CD14-positive monocyte (primary cell): Measurements from ENCODE around the gene CYP27C1. TPM values are rescaled to one million over a fixed set of nuclear protein-coding genes. Genes with fewer than 3 reads are reported as not detected.
A peak's percentile ranks its signal among the peaks of the same experiment; 100 is the strongest.

Source experiments
- DNase-seq, 3 donors: peaks; one replicate each; pipeline ENCODE4 v3.0.0-alpha.2; 2011 to 2022
- H2AFZ ChIP-seq: 2 replicates; pipeline ENCODE4 v1.6.0; 2012; ENCODE audit warnings: mild to moderate bottlenecking, low read depth, low read length, inconsistent platforms; ENCODE audit not compliant: insufficient read depth, poor library complexity, severe bottlenecking
- H3K27ac ChIP-seq, 2 donors: 1 replicate in 1 of 2; 2 replicates in 1 of 2; pipeline ENCODE4 v1.5.1; 2012 to 2013; ENCODE audit warnings: low read length in 2 of 2, control low read depth in 1 of 2, inconsistent platforms in 1 of 2, low read depth in 1 of 2, mild to moderate bottlenecking in 1 of 2
- H3K27me3 ChIP-seq, 2 donors: one replicate each; pipeline versions ENCODE4 v1.6.0 to v1.6.1; 2011 to 2013; ENCODE audit warnings: low read length in 2 of 2; ENCODE audit not compliant: control insufficient read depth in 2 of 2, insufficient read depth in 2 of 2
- H3K36me3 ChIP-seq, 2 donors: replicated peaks in 1 of 2; 1 replicate in 1 of 2; 2 replicates in 1 of 2; pipeline versions ENCODE4 v1.5.1 to v1.6.1; 2012 to 2013; ENCODE audit warnings: low read length in 2 of 2, control low read depth in 1 of 2, inconsistent platforms in 1 of 2, mild to moderate bottlenecking in 1 of 2; ENCODE audit not compliant: insufficient read depth in 2 of 2, control insufficient read depth in 1 of 2
- H3K4me1 ChIP-seq, 2 donors: 1 replicate in 1 of 2; 2 replicates in 1 of 2; pipeline versions ENCODE4 v1.5.1 to v1.6.1; 2012 to 2013; ENCODE audit warnings: low read length in 2 of 2, control low read depth in 1 of 2, inconsistent platforms in 1 of 2, mild to moderate bottlenecking in 1 of 2, moderate library complexity in 1 of 2; ENCODE audit not compliant: insufficient read depth in 2 of 2, control insufficient read depth in 1 of 2
- H3K4me2 ChIP-seq: replicated peaks from 2 replicates; pipeline ENCODE3; 2012; ENCODE audit warnings: low read length, moderate library complexity, mild to moderate bottlenecking; ENCODE audit not compliant: poor library complexity, severe bottlenecking; ENCODE audit errors: extremely low read depth
- H3K4me3 ChIP-seq, 3 experiments: fragments of 200-600 bp in 1 of 3; sonication (generic) in 1 of 3; replicated peaks in 1 of 3; 1 replicate in 2 of 3; 2 replicates in 1 of 3; pipeline ENCODE4 v1.5.1; 2011 to 2013; ENCODE audit warnings: low read length in 3 of 3, mild to moderate bottlenecking in 3 of 3, control low read depth in 2 of 3, low read depth in 2 of 3, inconsistent platforms in 1 of 3, moderate library complexity in 1 of 3
- H3K79me2 ChIP-seq: 2 replicates; pipeline ENCODE4 v1.6.0; 2012; ENCODE audit warnings: mild to moderate bottlenecking, control low read depth, inconsistent platforms, low read length, moderate library complexity; ENCODE audit not compliant: insufficient read depth
- H3K9ac ChIP-seq: 2 replicates; pipeline ENCODE4 v1.6.0; 2017; ENCODE audit warnings: low read length, mild to moderate bottlenecking; ENCODE audit not compliant: insufficient read depth, poor library complexity, severe bottlenecking
- H3K9me3 ChIP-seq, 2 donors: replicated peaks in 1 of 2; 1 replicate in 1 of 2; 2 replicates in 1 of 2; pipeline versions ENCODE4 v1.5.1 to v1.6.1; 2012 to 2013; ENCODE audit warnings: low read length in 2 of 2, control low read depth in 1 of 2; ENCODE audit not compliant: control insufficient read depth in 1 of 2, insufficient read depth in 1 of 2
- H4K20me1 ChIP-seq: 2 replicates; pipeline ENCODE4 v1.6.0; 2012; ENCODE audit warnings: mild to moderate bottlenecking, low read length, control low read depth, moderate library complexity; ENCODE audit not compliant: insufficient read depth
- H3K27ac Mint-ChIP-seq, 7 donors: one replicate each; pipeline ENCODE4 v1.8.0; 2020; ENCODE audit warnings: mild to moderate bottlenecking in 7 of 7, mixed read lengths in 7 of 7, moderate library complexity in 6 of 7, inconsistent platforms in 2 of 7
- H3K27me3 Mint-ChIP-seq, 3 donors: one replicate each; pipeline ENCODE4 v1.8.0; 2021 to 2022; ENCODE audit warnings: low read depth in 3 of 3, mild to moderate bottlenecking in 3 of 3, mixed read lengths in 3 of 3, moderate library complexity in 3 of 3, inconsistent platforms in 1 of 3
- H3K36me3 Mint-ChIP-seq, 2 donors: one replicate each; pipeline ENCODE4 v1.8.0; 2020; ENCODE audit warnings: mixed read lengths in 2 of 2, inconsistent platforms in 1 of 2, mild to moderate bottlenecking in 1 of 2
- H3K4me1 Mint-ChIP-seq: one replicate; pipeline ENCODE4 v1.8.0; 2020; ENCODE audit warnings: mild to moderate bottlenecking, mixed read lengths
- H3K4me3 Mint-ChIP-seq, 2 donors: one replicate each; pipeline ENCODE4 v1.8.0; 2020; ENCODE audit warnings: mild to moderate bottlenecking in 2 of 2, mixed read lengths in 2 of 2, moderate library complexity in 1 of 2
- H3K9me3 Mint-ChIP-seq, 7 donors: one replicate each; pipeline ENCODE4 v1.8.0; 2020 to 2022; ENCODE audit warnings: mixed read lengths in 7 of 7, mild to moderate bottlenecking in 6 of 7, moderate library complexity in 6 of 7, inconsistent platforms in 2 of 7
- WGBS: methylation state at CpG from one replicate; pipeline ENCODE4 v1.1.5; 2013; ENCODE audit warnings: missing lambda C conversion rate; ENCODE audit not compliant: insufficient coverage; 5-methylcytosine and 5-hydroxymethylcytosine counted together
- intact Hi-C, 2 donors: fragments of 100-400 bp; cut with micrococcal nuclease; formaldehyde crosslinking; loops; one replicate each; pipeline versions ENCODE4 v1.15.0 to v1.15.1; 2023
- polyA plus RNA-seq, 3 donors: library from polyadenylated mRNA; depleted of rRNA in 1 of 3; unstranded in 2 of 3; stranded (reverse) in 1 of 3; fragments of 300-500 nt in 2 of 3; fragments of >200 nt in 1 of 3; fragmentation: Illumina TruSeq in 2 of 3; gene quantifications; 1 replicate in 2 of 3; 2 replicates in 1 of 3; pipeline ENCODE4 v1.2.3, GENCODE V29; 2012 to 2021
- TF ChIP-seq, protein P1 (sequence below): fragments of 200-600 bp; IDR thresholded peaks from one replicate; pipeline ENCODE4 v1.8.0; 2022; ENCODE audit warnings: antibody characterized with exemption, mild to moderate bottlenecking

CYP27C1 gene
- polyA plus RNA-seq, 3 donors, result not detected

DNA sequence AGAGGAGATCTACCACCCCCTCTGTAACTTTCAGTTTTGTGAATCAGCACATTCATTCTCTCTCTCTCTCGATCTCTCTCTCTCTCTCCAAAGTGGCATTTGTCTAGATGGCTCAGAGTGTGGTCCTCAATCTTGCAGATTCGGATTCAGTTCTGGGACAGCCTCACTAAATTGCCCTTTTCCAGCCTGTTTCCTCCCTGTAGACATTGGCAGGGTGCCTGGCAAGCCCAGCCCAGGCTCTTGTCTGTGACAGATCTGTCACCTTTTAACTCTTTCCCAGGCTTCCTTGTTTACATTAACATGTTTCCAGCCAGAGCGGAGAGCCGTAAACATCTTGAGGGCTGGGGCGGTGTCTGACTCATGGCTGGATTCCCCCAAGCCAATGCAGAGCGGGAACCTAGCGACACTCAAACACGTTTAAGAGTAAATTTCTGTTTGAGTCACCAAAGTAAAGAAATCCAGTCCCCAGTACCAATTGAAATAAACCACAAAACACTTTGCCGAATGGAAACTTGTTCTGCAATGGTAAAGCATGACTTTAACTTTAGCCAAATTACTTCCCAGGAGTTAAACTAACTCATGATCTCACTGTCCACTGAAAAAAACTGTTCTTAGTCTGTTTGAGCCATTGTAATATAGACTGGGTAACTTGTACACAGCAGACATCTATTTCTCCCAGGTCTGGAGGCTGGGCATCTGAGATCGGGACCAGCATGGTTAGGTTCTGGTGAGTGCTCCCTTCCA is 6.6 kb upstream of the CYP27C1 start:
- Histone ChIP-seq H3K4me1 (no peaks in the 10 kb centered on the region), H3K36me3 (no peaks in the 10 kb centered on the region), H3K27me3 (peaks cover 17 to 52% of the 10 kb centered on the region in 2 donors), H3K9me3 (peaks cover 7 to 9% of the 10 kb centered on the region in 2 donors), H3K9ac (no peak overlapping the region), H2AFZ (no peak overlapping the region), H3K4me3 (no peak overlapping the region), H4K20me1 (no peaks in the 10 kb centered on the region), H3K4me2 (no peak overlapping the region), H3K27ac (no peak overlapping the region), H3K79me2 (no peaks in the 10 kb centered on the region)
- Mint-ChIP-seq H3K4me1 (no peaks in the 10 kb centered on the region), H3K27ac (no peak overlapping the region), H3K36me3 (no peaks in the 10 kb centered on the region), H3K27me3 (peaks cover 36 to 60% (median 42%) of the 10 kb centered on the region in 3 donors), H3K9me3 (peaks cover 3 to 21% (median 12%) of the 10 kb centered on the region in 7 donors), H3K4me3 (no peak overlapping the region)
- peak in 1 of 3 donors; percentile 42 for DNase-seq
- TF ChIP-seq, protein P1, sequence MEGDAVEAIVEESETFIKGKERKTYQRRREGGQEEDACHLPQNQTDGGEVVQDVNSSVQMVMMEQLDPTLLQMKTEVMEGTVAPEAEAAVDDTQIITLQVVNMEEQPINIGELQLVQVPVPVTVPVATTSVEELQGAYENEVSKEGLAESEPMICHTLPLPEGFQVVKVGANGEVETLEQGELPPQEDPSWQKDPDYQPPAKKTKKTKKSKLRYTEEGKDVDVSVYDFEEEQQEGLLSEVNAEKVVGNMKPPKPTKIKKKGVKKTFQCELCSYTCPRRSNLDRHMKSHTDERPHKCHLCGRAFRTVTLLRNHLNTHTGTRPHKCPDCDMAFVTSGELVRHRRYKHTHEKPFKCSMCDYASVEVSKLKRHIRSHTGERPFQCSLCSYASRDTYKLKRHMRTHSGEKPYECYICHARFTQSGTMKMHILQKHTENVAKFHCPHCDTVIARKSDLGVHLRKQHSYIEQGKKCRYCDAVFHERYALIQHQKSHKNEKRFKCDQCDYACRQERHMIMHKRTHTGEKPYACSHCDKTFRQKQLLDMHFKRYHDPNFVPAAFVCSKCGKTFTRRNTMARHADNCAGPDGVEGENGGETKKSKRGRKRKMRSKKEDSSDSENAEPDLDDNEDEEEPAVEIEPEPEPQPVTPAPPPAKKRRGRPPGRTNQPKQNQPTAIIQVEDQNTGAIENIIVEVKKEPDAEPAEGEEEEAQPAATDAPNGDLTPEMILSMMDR, result no peak
- intact Hi-C loops, result no loop called here
- WGBS, result 52% methylated on average over 8 of the region's 10 CpGs

DNA sequence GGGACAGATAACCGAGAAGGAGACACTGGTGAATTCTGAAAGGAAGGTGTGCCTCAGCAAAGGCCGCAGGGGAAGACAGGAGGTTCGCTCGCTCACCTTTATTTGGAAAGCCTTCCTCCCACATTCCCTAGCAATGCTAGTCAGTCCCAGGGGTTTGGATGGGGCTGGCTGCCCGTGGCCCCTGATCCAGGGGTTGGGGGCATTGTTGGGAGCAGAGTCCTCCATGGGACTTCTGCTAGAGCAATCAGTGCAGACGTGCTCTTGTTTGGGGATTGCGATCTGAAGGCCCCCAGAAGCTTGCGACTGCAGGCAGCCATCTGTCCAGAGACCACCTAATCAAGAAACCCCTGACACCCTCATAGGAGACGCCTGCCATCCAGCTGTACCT is 6.0 kb upstream of the CYP27C1 start:
- no peaks in the 10 kb centered on the region for H3K36me3 Mint-ChIP-seq
- Histone ChIP-seq H2AFZ (no peak overlapping the region), H3K36me3 (no peaks in the 10 kb centered on the region), H3K27ac (no peak overlapping the region), H4K20me1 (no peaks in the 10 kb centered on the region), H3K4me2 (no peak overlapping the region), H3K4me1 (no peaks in the 10 kb centered on the region), H3K9ac (no peak overlapping the region), H3K79me2 (no peaks in the 10 kb centered on the region), H3K9me3 (peaks cover 7 to 9% of the 10 kb centered on the region in 2 donors), H3K27me3 (peaks cover 17 to 57% of the 10 kb centered on the region in 2 donors), H3K4me3 (no peak overlapping the region)
- H3K27ac Mint-ChIP-seq, result no peak overlapping the region
- H3K9me3 Mint-ChIP-seq, result peaks cover 3 to 22% (median 12%) of the 10 kb centered on the region in 7 donors
- peaks cover 41 to 66% (median 48%) of the 10 kb centered on the region in 3 donors for H3K27me3 Mint-ChIP-seq
- 100% methylated on average over 1 of the region's 9 CpGs for WGBS
- intact Hi-C loops, result no loop called here
- no peaks in the 10 kb centered on the region for H3K4me1 Mint-ChIP-seq
- TF ChIP-seq, protein P1, result no peak
- H3K4me3 Mint-ChIP-seq, result peak overlapping the region in 1 of 2 donors; percentile 31
- no peak for DNase-seq
